ENCODE measurements around the gene GIN1.

GIN1 gene

GRCh38 chr5:103127292-103127817, 7.4 kb upstream of the GIN1 start:
- in situ Hi-C loops (cut with HindIII; ENCODE audit: low sequenced_read_pairs): no loop called here
- DNase-seq (ENCODE audit: low read depth): no peak
- H3K4me3 ChIP-seq (ENCODE audit: low read depth, low read length): no peak overlapping the region
- TF ChIP-seq, protein P1, sequence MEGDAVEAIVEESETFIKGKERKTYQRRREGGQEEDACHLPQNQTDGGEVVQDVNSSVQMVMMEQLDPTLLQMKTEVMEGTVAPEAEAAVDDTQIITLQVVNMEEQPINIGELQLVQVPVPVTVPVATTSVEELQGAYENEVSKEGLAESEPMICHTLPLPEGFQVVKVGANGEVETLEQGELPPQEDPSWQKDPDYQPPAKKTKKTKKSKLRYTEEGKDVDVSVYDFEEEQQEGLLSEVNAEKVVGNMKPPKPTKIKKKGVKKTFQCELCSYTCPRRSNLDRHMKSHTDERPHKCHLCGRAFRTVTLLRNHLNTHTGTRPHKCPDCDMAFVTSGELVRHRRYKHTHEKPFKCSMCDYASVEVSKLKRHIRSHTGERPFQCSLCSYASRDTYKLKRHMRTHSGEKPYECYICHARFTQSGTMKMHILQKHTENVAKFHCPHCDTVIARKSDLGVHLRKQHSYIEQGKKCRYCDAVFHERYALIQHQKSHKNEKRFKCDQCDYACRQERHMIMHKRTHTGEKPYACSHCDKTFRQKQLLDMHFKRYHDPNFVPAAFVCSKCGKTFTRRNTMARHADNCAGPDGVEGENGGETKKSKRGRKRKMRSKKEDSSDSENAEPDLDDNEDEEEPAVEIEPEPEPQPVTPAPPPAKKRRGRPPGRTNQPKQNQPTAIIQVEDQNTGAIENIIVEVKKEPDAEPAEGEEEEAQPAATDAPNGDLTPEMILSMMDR (IDR thresholded peaks at IDR 0.05; ENCODE audit: low read depth, low read length, missing control alignments): no peak

GRCh38 chr5:103126557-103126956, 6.6 kb upstream of the GIN1 start:
- in situ Hi-C loops (cut with HindIII; ENCODE audit: low sequenced_read_pairs): no loop called here

GRCh38 chr5:103122242-103122641, 2.3 kb upstream of the GIN1 start:
- no peak for DNase-seq (ENCODE audit: low read depth)
- TF ChIP-seq, protein P1 (IDR thresholded peaks at IDR 0.05; ENCODE audit: low read depth, low read length, missing control alignments): no peak
- in situ Hi-C loops (cut with HindIII; ENCODE audit: low sequenced_read_pairs): no loop called here
- H3K4me3 ChIP-seq (ENCODE audit: low read depth, low read length): no peak overlapping the region

More at GRCh38 chr5:103126557-103126956, 6.6 kb upstream of the GIN1 start:
- H3K4me3 ChIP-seq (ENCODE audit: low read depth, low read length): no peak overlapping the region
- no peak for DNase-seq (ENCODE audit: low read depth)
- TF ChIP-seq, protein P1 (IDR thresholded peaks at IDR 0.05; ENCODE audit: low read depth, low read length, missing control alignments): no peak

- in situ Hi-C loops (cut with HindIII; ENCODE audit: low sequenced_read_pairs): no loop called here
- DNase-seq (ENCODE audit: low read depth): no peak
- H3K4me3 ChIP-seq (ENCODE audit: low read depth, low read length): peak overlapping the region; percentile 81
- TF ChIP-seq, protein P1 (IDR thresholded peaks at IDR 0.05; ENCODE audit: low read depth, low read length, missing control alignments): no peak
Measured at GRCh38 chr5:103120607-103121200, 766 bp upstream of the GIN1 start.

GRCh38 chr5:103119070-103119764, 721 bp downstream of the GIN1 start:
- peak overlapping the region; percentile 81 for H3K4me3 ChIP-seq (ENCODE audit: low read depth, low read length)
- no peak for DNase-seq (ENCODE audit: low read depth)
- in situ Hi-C loops (cut with HindIII; ENCODE audit: low sequenced_read_pairs): no loop called here
- TF ChIP-seq, protein P1 (IDR thresholded peaks at IDR 0.05; ENCODE audit: low read depth, low read length, missing control alignments): no peak

- no peak overlapping the region for H3K4me3 ChIP-seq (ENCODE audit: low read depth, low read length)
- DNase-seq (ENCODE audit: low read depth): no peak
- TF ChIP-seq, protein P1 (IDR thresholded peaks at IDR 0.05; ENCODE audit: low read depth, low read length, missing control alignments): no peak
- in situ Hi-C loops (cut with HindIII; ENCODE audit: low sequenced_read_pairs): no loop called here
Measured at GRCh38 chr5:103117471-103117991, 2.4 kb downstream of the GIN1 start.
